IMR-90 (cell line): ENCODE data around the gene TIPARP. TPM values are rescaled to one million over a fixed set of nuclear protein-coding genes. Genes with fewer than 3 reads are reported as not detected.

Experiments used
- ATAC-seq: fragments of 200-7000 bp; cut with Tn5 transposase; 2 replicates; pipeline ENCODE4 v1.9.1; 2020; ENCODE audit warnings: low read depth, mild to moderate bottlenecking, moderate library complexity
- BruUV-seq: library from RNA; stranded (reverse); fragments of 400-500 nt; replicated peaks from 2 replicates; lab custom pipeline; 2021; lab: Mats Ljungman, UMichigan
- CTCF ChIA-PET: fragments of 300-600 bp; formaldehyde crosslinking; extraction: SDS; loops from one replicate; lab custom pipeline; 2021; ENCODE audit warnings: antibody characterized with exemption; lab: Yijun Ruan, JAX
- POLR2A ChIA-PET: fragments of 300-600 bp; sonication (Branson Sonifier 250); formaldehyde crosslinking; loops from one replicate; lab custom pipeline; 2022; ENCODE audit warnings: antibody characterized with exemption; ENCODE audit not compliant: unreplicated experiment; lab: Charles Lee
- DNase-seq: peaks from one replicate; pipeline ENCODE4 v3.0.0; 2013
- H2AFZ ChIP-seq: replicated peaks from 2 replicates; pipeline ENCODE3; 2013; ENCODE audit warnings: low read length, mild to moderate bottlenecking; ENCODE audit not compliant: poor library complexity
- H2AK5ac ChIP-seq: 2 replicates; pipeline ENCODE4 v1.6.1; 2013; ENCODE audit warnings: low read depth, low read length, inconsistent platforms
- H2AK9ac ChIP-seq: replicated peaks from 2 replicates; pipeline ENCODE3; 2013; ENCODE audit warnings: mild to moderate bottlenecking, low read depth, low read length, moderate library complexity; ENCODE audit not compliant: poor library complexity
- H2BK120ac ChIP-seq: 2 replicates; pipeline ENCODE4 v1.6.1; 2013; ENCODE audit warnings: low read depth, low read length, inconsistent platforms
- H2BK15ac ChIP-seq: 3 replicates; pipeline ENCODE4 v1.6.1; 2013; ENCODE audit warnings: low read depth, low read length, inconsistent platforms
- H2BK20ac ChIP-seq: 2 replicates; pipeline ENCODE4 v1.6.1; 2013; ENCODE audit warnings: low read depth, mild to moderate bottlenecking, inconsistent platforms, low read length, moderate library complexity
- H2BK5ac ChIP-seq: 2 replicates; pipeline ENCODE4 v1.6.1; 2013; ENCODE audit warnings: mild to moderate bottlenecking, low read depth, low read length, inconsistent platforms; ENCODE audit not compliant: poor library complexity, severe bottlenecking
- H3K14ac ChIP-seq: replicated peaks from 2 replicates; pipeline ENCODE4 v1.6.1; 2013; ENCODE audit warnings: low read depth, low read length, inconsistent platforms
- H3K18ac ChIP-seq: 2 replicates; pipeline ENCODE4 v1.6.1; 2013; ENCODE audit warnings: low read depth, low read length, control low read depth
- H3K23ac ChIP-seq: 2 replicates; pipeline ENCODE4 v1.6.1; 2013; ENCODE audit warnings: low read depth, low read length, inconsistent platforms
- H3K27ac ChIP-seq: 2 replicates; pipeline ENCODE4 v1.5.1; 2013; ENCODE audit warnings: mild to moderate bottlenecking, control low read depth, low read length; ENCODE audit not compliant: insufficient read depth
- H3K27me3 ChIP-seq: 2 replicates; pipeline ENCODE4 v1.6.1; 2013; ENCODE audit warnings: low read length; ENCODE audit not compliant: control insufficient read depth, insufficient read depth
- H3K36me3 ChIP-seq: 2 replicates; pipeline ENCODE4 v1.6.1; 2013; ENCODE audit warnings: low read length, mixed read lengths; ENCODE audit not compliant: control insufficient read depth, insufficient read depth
- H3K4ac ChIP-seq: 2 replicates; pipeline ENCODE4 v1.6.1; 2013; ENCODE audit warnings: low read depth, low read length, inconsistent platforms
- H3K4me1 ChIP-seq: 2 replicates; pipeline ENCODE4 v1.6.1; 2013; ENCODE audit warnings: low read length, mixed read lengths; ENCODE audit not compliant: control insufficient read depth, insufficient read depth
- H3K4me2 ChIP-seq: 2 replicates; pipeline ENCODE4 v1.6.1; 2013; ENCODE audit warnings: low read depth, mild to moderate bottlenecking, control low read depth, low read length, moderate library complexity
- H3K4me3 ChIP-seq: 2 replicates; pipeline ENCODE4 v1.5.1; 2013; ENCODE audit warnings: low read depth, mild to moderate bottlenecking, control low read depth, low read length, moderate library complexity; ENCODE audit not compliant: insufficient read depth
- H3K56ac ChIP-seq: 2 replicates; pipeline ENCODE4 v1.6.1; 2013; ENCODE audit warnings: low read length, inconsistent platforms; ENCODE audit not compliant: insufficient read depth; ENCODE audit errors: extremely low read depth
- H3K79me1 ChIP-seq, 2 experiments: 2 replicates each; pipeline ENCODE4 v1.6.1; 2013; ENCODE audit warnings: low read length in 2 of 2, inconsistent platforms in 1 of 2, low read depth in 1 of 2
- H3K9ac ChIP-seq: 2 replicates; pipeline ENCODE4 v1.6.1; 2013; ENCODE audit warnings: low read depth, low read length, control low read depth
- H3K9me1 ChIP-seq: 2 replicates; pipeline ENCODE4 v1.6.1; 2013; ENCODE audit warnings: low read length, inconsistent platforms; ENCODE audit not compliant: insufficient read depth
- H3K9me3 ChIP-seq: 2 replicates; pipeline ENCODE4 v1.6.1; 2013; ENCODE audit warnings: low read length; ENCODE audit not compliant: control insufficient read depth, insufficient read depth
- H4K20me1 ChIP-seq: 2 replicates; pipeline ENCODE4 v1.6.1; 2013; ENCODE audit warnings: low read length, inconsistent platforms; ENCODE audit not compliant: insufficient read depth
- H4K5ac ChIP-seq: 2 replicates; pipeline ENCODE4 v1.6.1; 2013; ENCODE audit warnings: mild to moderate bottlenecking, low read depth, low read length, control low read depth
- H4K8ac ChIP-seq, 2 experiments: 2 replicates each; pipeline ENCODE4 v1.6.1; 2013; ENCODE audit warnings: low read depth in 2 of 2, low read length in 2 of 2, control low read depth in 1 of 2, inconsistent platforms in 1 of 2
- H4K91ac ChIP-seq: 2 replicates; pipeline ENCODE4 v1.6.1; 2013; ENCODE audit warnings: low read depth, low read length, inconsistent platforms; ENCODE audit not compliant: insufficient read depth
- BHLHE40 ChIP-seq: fragments of 150-350 bp; IDR thresholded peaks from 2 replicates; pipeline ENCODE4 v1.6.1; 2016; ENCODE audit warnings: mild to moderate bottlenecking, low read depth, low read length
- CHD1 ChIP-seq: IDR thresholded peaks from 2 replicates; pipeline ENCODE4 v1.6.1; 2012; ENCODE audit warnings: low read depth, low read length, improper control_type of control experiment
- MAFK ChIP-seq: IDR thresholded peaks from 2 replicates; pipeline ENCODE4 v1.6.1; 2012; ENCODE audit warnings: low read depth, low read length, improper control_type of control experiment
- MAZ ChIP-seq: IDR thresholded peaks from 2 replicates; pipeline ENCODE4 v1.6.1; 2012; ENCODE audit warnings: low read depth, mild to moderate bottlenecking, low read length, improper control_type of control experiment, moderate library complexity, borderline replicate concordance
- NFE2L2 ChIP-seq: fragments of 150-350 bp; IDR thresholded peaks from 2 replicates; pipeline ENCODE4 v1.6.1; 2016; ENCODE audit warnings: low read depth, mild to moderate bottlenecking, low read length
- POLR2A ChIP-seq: IDR thresholded peaks from 2 replicates; pipeline ENCODE4 v1.6.1; 2012; ENCODE audit warnings: mild to moderate bottlenecking, low read depth, low read length
- RAD21 ChIP-seq: IDR thresholded peaks from 2 replicates; pipeline ENCODE4 v1.6.1; 2012; ENCODE audit warnings: low read length, improper control_type of control experiment
- RCOR1 ChIP-seq: IDR thresholded peaks from 2 replicates; pipeline ENCODE4 v1.6.1; 2012; ENCODE audit warnings: mild to moderate bottlenecking, low read length, improper control_type of control experiment; ENCODE audit not compliant: insufficient replicate concordance
- RFX5 ChIP-seq: IDR thresholded peaks from 2 replicates; pipeline ENCODE4 v1.8.0; 2012; ENCODE audit warnings: low read depth, mild to moderate bottlenecking, low read length, moderate library complexity
- WGBS, 2 experiments: methylation state at CpG; one replicate each; pipeline versions ENCODE4 v1.1.5 to v1.1.7; 2013; ENCODE audit warnings: missing lambda C conversion rate in 2 of 2; ENCODE audit not compliant: insufficient read length in 1 of 2; ENCODE audit errors: extremely low coverage in 2 of 2; 5-methylcytosine and 5-hydroxymethylcytosine counted together
- dilution Hi-C: fragments of 300-500 bp; cut with HindIII; formaldehyde crosslinking; loops from one replicate; pipeline ENCODE4 v1.14.3; 2018; ENCODE audit warnings: low sequenced_read_pairs; ENCODE audit not compliant: unreplicated experiment
- in situ Hi-C: fragments of 300-500 bp; cut with MboI; formaldehyde crosslinking; loops from 3 replicates; pipeline ENCODE4 v1.14.3; 2019; ENCODE audit warnings: low sequenced_read_pairs, inconsistent platforms, mixed read lengths
- intact Hi-C: fragments of 100-400 bp; cut with micrococcal nuclease; formaldehyde crosslinking; loops from 2 replicates; pipeline ENCODE4 v1.10.0; 2022
- polyA plus RNA-seq, 3 experiments: library from polyadenylated mRNA; depleted of rRNA; stranded (reverse); fragments of >200 nt; gene quantifications; 2 replicates each; pipeline ENCODE4 v1.2.3, GENCODE V29; 2012; ENCODE audit warnings: low replicate concordance in 1 of 3
- total RNA-seq: library from RNA; depleted of rRNA; stranded (reverse); fragments of >200 nt; gene quantifications from 2 replicates; pipeline ENCODE4 v1.2.3, GENCODE V29; 2012
- TF ChIP-seq, protein P1 (sequence below): conservative IDR thresholded peaks from 2 replicates; pipeline ENCODE4 v1.5.1; 2012; ENCODE audit warnings: mild to moderate bottlenecking, low read depth, low read length, improper control_type of control experiment
- TF ChIP-seq, protein P2 (sequence below): fragments of 150-350 bp; IDR thresholded peaks from 2 replicates; pipeline ENCODE4 v1.6.1; 2016; ENCODE audit warnings: low read depth, mild to moderate bottlenecking, low read length, moderate library complexity, borderline replicate concordance
- TF ChIP-seq, protein P3 (sequence below): fragments of 150-350 bp; IDR thresholded peaks from 2 replicates; pipeline ENCODE4 v1.6.1; 2017; ENCODE audit warnings: mild to moderate bottlenecking, antibody characterized with exemption, low read length, low read depth

TIPARP gene
- total and polyA plus RNA-seq, 2 of the 4 experiments (the other 2 are of a cell fraction) = 12.6 to 70.8 TPM

DNA sequence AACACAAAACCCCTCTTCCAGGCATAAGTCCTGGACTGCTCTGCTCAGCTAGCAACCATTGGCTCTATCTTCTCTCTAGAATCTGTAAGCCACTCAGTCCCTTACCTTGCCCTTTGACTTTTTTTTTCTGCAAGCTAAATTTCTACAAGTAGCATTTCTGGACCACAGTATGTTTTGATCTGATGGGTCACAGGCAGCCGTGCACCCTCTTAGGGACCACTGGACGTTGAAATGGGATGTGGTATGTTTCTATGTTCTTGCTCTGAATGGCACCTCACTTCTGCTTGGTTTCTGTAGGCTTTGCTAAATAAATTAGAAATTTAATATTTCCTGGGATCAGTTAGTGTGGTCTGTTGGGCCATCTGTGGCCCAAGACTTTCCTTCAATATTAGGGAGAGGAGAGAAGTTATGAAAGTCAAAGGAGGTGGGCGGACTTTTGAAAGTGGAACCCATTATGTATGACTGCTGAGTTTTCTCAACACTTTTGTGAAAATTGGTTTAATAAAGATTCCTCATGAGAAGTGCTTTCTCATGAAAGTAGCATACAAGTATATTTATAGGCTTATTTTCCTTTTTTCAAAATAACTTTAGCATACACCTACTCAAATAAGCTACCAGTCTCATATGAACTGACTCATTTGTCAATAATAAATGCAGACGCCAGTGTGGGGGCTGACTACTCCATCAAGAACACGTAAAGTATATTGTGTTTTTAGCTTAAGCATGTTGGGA, 18.4 kb upstream of the TIPARP start:
- H3K18ac ChIP-seq = no peak overlapping the region

More for the DNA sequence above, 18.4 kb upstream of the TIPARP start:
- Histone ChIP-seq H2BK5ac (no peak overlapping the region), H3K9me3 (no peaks in the 10 kb centered on the region), H2AK5ac (no peak overlapping the region), H3K4me3 (no peak overlapping the region), H3K4me2 (no peak overlapping the region), H3K56ac (no peak overlapping the region), H3K79me1 (no peaks in the 10 kb centered on the region), H3K27ac (no peak overlapping the region), H3K4ac (no peak overlapping the region), H3K27me3 (no peaks in the 10 kb centered on the region; the same call in 1 of the 2 replicates), H3K23ac (no peak overlapping the region), H2BK20ac (no peak overlapping the region), H3K14ac (no peak overlapping the region), H3K4me1 (no peaks in the 10 kb centered on the region), H4K8ac (no peak overlapping the region), H3K9me1 (no peaks in the 10 kb centered on the region), H4K91ac (no peak overlapping the region), H2AFZ (no peak overlapping the region), H4K20me1 (no peaks in the 10 kb centered on the region), H4K5ac (no peak overlapping the region), H2AK9ac (no peak overlapping the region), H3K36me3 (no peaks in the 10 kb centered on the region), H3K9ac (no peak overlapping the region), H2BK15ac (no peak overlapping the region), H2BK120ac (no peak overlapping the region)
- in situ Hi-C loops (loop anchor here (25.0 kb wide), 1 partner anchor 494 kb away; no protein-coding TSS in a partner anchor), dilution Hi-C loops (no loop called here), intact Hi-C loops (no loop called here)
- POLR2A ChIA-PET = no interaction called here
- ATAC-seq (no peak), DNase-seq (no peak)
- no TSS peak for BruUV-seq
- WGBS, 2 experiments = no CpG with 5 or more reads among the region's 5 CpGs
- TF ChIP-seq CHD1 = no peak
- TF ChIP-seq, protein P1, sequence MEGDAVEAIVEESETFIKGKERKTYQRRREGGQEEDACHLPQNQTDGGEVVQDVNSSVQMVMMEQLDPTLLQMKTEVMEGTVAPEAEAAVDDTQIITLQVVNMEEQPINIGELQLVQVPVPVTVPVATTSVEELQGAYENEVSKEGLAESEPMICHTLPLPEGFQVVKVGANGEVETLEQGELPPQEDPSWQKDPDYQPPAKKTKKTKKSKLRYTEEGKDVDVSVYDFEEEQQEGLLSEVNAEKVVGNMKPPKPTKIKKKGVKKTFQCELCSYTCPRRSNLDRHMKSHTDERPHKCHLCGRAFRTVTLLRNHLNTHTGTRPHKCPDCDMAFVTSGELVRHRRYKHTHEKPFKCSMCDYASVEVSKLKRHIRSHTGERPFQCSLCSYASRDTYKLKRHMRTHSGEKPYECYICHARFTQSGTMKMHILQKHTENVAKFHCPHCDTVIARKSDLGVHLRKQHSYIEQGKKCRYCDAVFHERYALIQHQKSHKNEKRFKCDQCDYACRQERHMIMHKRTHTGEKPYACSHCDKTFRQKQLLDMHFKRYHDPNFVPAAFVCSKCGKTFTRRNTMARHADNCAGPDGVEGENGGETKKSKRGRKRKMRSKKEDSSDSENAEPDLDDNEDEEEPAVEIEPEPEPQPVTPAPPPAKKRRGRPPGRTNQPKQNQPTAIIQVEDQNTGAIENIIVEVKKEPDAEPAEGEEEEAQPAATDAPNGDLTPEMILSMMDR = no peak
- no peak for TF ChIP-seq MAFK
- TF ChIP-seq RAD21 = no peak
- no peak for TF ChIP-seq POLR2A
- TF ChIP-seq NFE2L2 = no peak
- TF ChIP-seq RFX5 = no peak
- no peak for TF ChIP-seq BHLHE40
- TF ChIP-seq, protein P2, sequence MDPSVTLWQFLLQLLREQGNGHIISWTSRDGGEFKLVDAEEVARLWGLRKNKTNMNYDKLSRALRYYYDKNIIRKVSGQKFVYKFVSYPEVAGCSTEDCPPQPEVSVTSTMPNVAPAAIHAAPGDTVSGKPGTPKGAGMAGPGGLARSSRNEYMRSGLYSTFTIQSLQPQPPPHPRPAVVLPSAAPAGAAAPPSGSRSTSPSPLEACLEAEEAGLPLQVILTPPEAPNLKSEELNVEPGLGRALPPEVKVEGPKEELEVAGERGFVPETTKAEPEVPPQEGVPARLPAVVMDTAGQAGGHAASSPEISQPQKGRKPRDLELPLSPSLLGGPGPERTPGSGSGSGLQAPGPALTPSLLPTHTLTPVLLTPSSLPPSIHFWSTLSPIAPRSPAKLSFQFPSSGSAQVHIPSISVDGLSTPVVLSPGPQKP = no peak
- TF ChIP-seq MAZ = no peak
- TF ChIP-seq RCOR1 = no peak
- TF ChIP-seq, protein P3, sequence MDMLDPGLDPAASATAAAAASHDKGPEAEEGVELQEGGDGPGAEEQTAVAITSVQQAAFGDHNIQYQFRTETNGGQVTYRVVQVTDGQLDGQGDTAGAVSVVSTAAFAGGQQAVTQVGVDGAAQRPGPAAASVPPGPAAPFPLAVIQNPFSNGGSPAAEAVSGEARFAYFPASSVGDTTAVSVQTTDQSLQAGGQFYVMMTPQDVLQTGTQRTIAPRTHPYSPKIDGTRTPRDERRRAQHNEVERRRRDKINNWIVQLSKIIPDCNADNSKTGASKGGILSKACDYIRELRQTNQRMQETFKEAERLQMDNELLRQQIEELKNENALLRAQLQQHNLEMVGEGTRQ = no peak
- CTCF ChIA-PET = no interaction called here
